Measurements from ENCODE around the gene TEKT4.
"Not testable (repeated sequence)": the region's sequence is repeated elsewhere in the genome, so short reads cannot be mapped to it uniquely, and the experiment has no call there.

TEKT4 gene, protein sequence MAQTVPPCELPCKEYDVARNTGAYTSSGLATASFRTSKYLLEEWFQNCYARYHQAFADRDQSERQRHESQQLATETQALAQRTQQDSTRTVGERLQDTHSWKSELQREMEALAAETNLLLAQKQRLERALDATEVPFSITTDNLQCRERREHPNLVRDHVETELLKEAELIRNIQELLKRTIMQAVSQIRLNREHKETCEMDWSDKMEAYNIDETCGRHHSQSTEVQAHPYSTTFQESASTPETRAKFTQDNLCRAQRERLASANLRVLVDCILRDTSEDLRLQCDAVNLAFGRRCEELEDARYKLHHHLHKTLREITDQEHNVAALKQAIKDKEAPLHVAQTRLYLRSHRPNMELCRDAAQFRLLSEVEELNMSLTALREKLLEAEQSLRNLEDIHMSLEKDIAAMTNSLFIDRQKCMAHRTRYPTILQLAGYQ

DNA sequence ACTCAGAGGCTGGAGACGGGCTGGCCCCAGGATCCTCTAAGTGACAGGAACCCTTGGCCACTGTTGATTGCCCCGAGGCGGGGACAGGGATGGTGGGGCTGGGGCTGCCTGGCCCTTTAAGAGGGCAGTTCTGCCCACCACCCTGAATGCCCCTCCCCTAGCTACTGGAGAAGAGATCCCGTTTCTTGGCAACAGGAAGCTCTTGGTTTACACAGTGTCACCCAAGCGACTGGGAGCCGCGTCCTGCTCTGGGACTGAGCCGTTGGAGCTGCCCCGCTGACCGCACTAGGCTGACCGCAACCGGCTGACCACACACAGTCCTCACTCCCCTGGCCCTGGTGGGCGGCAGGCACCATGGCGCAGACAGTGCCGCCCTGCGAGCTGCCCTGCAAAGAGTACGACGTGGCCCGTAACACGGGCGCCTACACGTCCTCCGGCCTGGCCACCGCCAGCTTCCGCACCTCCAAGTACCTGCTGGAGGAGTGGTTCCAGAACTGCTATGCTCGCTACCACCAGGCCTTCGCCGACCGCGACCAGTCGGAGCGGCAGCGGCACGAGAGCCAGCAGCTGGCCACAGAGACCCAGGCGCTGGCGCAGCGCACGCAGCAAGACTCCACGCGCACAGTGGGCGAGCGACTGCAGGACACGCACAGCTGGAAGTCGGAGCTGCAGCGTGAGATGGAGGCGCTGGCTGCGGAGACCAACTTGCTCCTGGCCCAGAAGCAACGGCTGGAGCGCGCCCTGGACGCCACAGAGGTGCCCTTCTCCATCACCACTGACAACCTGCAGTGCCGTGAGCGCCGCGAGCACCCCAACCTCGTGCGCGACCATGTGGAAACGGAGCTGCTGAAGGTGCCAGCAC, at the start of gene TEKT4:
TEKT4 (plus strand) TSS at position 205 of the 862 bp plus-strand sequence; CDS start at position 355, 150 bp downstream.
- in situ Hi-C loops (cut with HindIII; ENCODE audit: low pct_ligation_motif_present, low pct_unique_long_range_greater_than_20kb, low sequenced_read_pairs), result no loop called here
- DNase-seq, result peak; percentile 24

- in situ Hi-C loops (cut with HindIII; ENCODE audit: low pct_ligation_motif_present, low pct_unique_long_range_greater_than_20kb, low sequenced_read_pairs); DNase-seq: not testable (repeated sequence)
Measured at GRCh38 chr2:94839224-94839623, 32.0 kb upstream of the TEKT4 start.

- DNase-seq; in situ Hi-C loops (cut with HindIII; ENCODE audit: low pct_ligation_motif_present, low pct_unique_long_range_greater_than_20kb, low sequenced_read_pairs): not testable (repeated sequence)
Measured at GRCh38 chr2:94856856-94857255, 14.4 kb upstream of the TEKT4 start.

DNA sequence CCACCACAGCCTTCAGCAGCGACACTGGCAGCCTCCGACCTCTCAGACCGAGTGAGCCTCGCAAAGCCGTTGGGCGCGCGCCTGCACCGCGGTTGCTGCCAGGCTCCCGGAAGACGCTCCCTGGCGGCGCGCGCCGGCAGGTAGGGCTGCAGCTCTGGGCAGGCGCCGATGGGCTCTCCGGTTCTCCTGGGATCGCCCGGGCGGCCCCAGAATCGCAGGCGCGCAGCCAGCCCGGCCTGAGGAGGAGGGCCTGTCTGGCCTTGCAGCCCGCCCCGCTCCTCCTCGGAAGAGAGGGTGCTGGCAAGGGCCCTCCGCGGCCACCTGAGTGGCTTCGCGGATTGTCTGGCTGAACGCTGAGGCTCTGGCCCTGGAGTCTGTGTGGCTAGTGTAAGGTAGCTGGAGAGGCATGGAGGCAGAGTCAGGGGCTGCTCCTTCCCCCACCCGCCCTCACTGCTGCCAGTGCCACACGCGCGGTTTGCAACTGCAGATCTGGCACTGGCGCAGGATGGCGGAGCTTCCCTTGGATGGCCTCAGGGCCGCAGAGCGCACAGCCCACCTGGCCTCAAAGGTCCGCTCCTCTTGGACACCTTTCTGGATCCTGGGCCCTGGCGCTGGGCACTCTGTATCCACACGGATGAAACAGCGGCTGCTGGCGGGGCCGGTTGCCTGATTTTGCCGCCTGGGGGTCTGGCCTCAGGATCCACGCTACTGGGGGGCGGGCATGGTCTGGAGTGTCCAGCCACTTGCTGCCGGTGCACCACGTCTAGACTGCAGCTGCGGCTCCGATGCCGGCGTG, 13.7 kb upstream of the TEKT4 start:
- in situ Hi-C loops (cut with HindIII; ENCODE audit: low pct_ligation_motif_present, low pct_unique_long_range_greater_than_20kb, low sequenced_read_pairs), result not testable (repeated sequence)
- peak; percentile 60 for DNase-seq

DNA sequence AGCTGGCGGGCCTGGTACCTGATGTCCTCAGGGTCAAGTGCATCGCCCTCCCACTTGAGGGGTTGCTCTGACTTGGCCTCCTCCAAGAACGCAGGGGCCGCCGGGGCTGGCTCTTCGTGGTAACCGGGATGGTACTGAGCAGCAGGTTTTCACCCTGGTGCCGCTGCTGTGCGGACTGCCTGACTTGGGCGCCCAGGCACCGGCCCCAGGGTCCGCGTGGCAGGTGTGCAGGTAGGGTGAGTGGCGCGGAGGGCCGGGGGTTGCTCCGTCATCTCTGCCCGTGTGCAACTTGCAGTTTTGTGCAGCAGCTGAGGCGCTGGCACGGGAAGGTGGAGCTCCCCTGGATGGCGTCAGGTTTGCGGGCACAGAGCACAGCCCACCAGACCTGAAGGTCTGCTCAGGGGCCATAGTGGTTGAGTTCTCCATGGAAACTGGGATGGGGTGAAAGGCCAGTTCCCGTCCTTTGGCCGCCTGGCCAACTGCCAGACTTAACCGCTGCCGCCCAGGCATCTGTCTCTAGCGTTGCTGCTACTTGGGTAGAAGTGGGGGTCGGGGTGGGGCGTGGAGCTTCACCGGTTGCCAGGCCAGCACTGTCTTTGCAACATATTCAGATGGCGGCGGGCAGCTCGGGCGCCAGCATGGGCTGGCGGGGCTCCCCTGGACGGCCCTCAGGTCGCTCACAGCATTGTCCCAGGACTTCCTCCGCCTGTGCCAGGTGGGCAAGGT, 12.9 kb upstream of the TEKT4 start:
- DNase-seq; in situ Hi-C loops (cut with HindIII; ENCODE audit: low pct_ligation_motif_present, low pct_unique_long_range_greater_than_20kb, low sequenced_read_pairs): not testable (repeated sequence)

- in situ Hi-C loops (cut with HindIII; ENCODE audit: low pct_ligation_motif_present, low pct_unique_long_range_greater_than_20kb, low sequenced_read_pairs), result no loop called here
Measured at GRCh38 chr2:94861308-94862152, 9.7 kb upstream of the TEKT4 start.

GRCh38 chr2:94862903-94863302, 8.3 kb upstream of the TEKT4 start:
- in situ Hi-C loops (cut with HindIII; ENCODE audit: low pct_ligation_motif_present, low pct_unique_long_range_greater_than_20kb, low sequenced_read_pairs); DNase-seq: not testable (repeated sequence)

More at GRCh38 chr2:94861308-94862152, 9.7 kb upstream of the TEKT4 start:
- DNase-seq, result no peak

- in situ Hi-C loops (cut with HindIII; ENCODE audit: low pct_ligation_motif_present, low pct_unique_long_range_greater_than_20kb, low sequenced_read_pairs), result no loop called here
- DNase-seq, result no peak
Measured at GRCh38 chr2:94869131-94869530, 2.1 kb upstream of the TEKT4 start.

GRCh38 chr2:94869552-94870439, 1.4 kb upstream of the TEKT4 start:
- in situ Hi-C loops (cut with HindIII; ENCODE audit: low pct_ligation_motif_present, low pct_unique_long_range_greater_than_20kb, low sequenced_read_pairs), result no loop called here
- no peak for DNase-seq

DNA sequence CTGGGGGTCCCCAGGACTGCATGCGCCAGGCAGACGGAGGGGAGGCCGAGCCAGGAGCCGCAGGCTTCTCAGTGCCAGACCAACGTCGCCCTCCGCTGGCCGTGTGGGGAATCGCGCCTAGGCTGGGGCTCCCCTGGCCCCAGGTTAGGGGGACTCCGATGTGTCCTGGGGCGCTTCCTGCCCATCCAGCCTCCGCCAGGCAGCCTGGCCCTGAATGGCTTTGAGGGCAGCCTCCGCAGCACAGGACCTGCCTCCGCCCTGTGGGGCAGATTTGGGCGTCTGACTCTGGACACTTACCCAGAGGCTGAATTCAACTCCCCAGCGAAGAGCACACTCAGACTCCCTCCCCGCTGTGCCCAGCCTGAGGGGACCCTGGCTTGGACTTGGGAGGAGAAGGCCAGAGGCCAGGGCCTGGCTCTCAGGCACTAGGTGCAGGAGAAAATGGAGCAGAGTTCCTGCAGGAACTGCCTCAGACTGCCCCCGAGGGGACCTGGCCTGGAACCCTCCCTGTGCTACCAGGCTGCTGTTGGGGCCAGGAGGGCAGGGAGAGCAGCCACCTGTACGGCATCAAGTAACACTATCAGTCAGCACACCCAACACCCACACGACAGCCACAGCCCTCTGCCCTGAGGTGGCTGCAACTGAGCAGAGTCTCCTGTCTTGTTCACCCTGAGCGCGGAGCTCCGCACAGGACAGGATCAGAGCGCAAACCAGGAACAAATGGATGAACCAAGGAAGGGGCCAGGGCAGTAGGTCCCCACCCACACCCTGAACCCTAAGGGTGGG, 597 bp upstream of the TEKT4 start:
- in situ Hi-C loops (cut with HindIII; ENCODE audit: low pct_ligation_motif_present, low pct_unique_long_range_greater_than_20kb, low sequenced_read_pairs), result no loop called here
- DNase-seq, result peak; percentile 42

DNA sequence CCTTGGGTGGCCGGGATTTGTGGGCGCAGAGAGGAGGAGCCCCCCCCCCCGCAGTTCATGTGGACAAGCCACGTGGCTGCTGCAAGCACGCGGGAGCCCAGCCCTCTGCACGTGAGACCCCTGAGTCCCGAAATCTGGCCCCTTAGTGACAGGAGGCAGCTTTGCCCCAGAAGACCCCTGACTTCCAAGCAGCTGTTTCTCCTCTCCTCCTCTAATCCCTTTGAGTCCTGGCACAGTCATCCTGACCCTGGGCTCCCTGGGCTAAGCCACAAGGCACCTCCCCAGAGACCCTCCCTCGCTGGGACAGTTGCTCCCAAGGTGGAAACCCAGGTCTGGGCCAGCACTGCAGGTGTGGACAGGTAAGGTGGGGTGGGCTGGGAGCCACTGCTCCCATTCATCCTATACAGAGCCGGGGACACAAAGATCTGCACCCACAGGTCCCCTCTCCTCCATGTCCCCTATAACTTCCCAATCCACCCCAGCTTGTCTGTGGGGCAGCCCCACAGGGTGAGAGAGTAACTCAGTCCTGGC, 923 bp downstream of the TEKT4 start:
- DNase-seq, result no peak
- in situ Hi-C loops (cut with HindIII; ENCODE audit: low pct_ligation_motif_present, low pct_unique_long_range_greater_than_20kb, low sequenced_read_pairs), result no loop called here

GRCh38 chr2:94872676-94873361, 1.6 kb downstream of the TEKT4 start:
- in situ Hi-C loops (cut with HindIII; ENCODE audit: low pct_ligation_motif_present, low pct_unique_long_range_greater_than_20kb, low sequenced_read_pairs), result no loop called here
- DNase-seq, result no peak

- in situ Hi-C loops (cut with HindIII; ENCODE audit: low pct_ligation_motif_present, low pct_unique_long_range_greater_than_20kb, low sequenced_read_pairs), result no loop called here
- no peak for DNase-seq
Measured at GRCh38 chr2:94873362-94874276, 2.4 kb downstream of the TEKT4 start.
